BJ (cell line): ENCODE measurements around the gene PPP1R14D. TPM values are rescaled to one million over a fixed set of nuclear protein-coding genes. Genes with fewer than 3 reads are reported as not detected.

Experiments used
- CTCF ChIA-PET: fragments of 350-600 bp; formaldehyde crosslinking; extraction: SDS; loops from one replicate; lab custom pipeline; 2021; ENCODE audit warnings: antibody characterized with exemption, inconsistent platforms; lab: Yijun Ruan, JAX
- POLR2A ChIA-PET: fragments of 300-600 bp; sonication (Branson Sonifier 250); formaldehyde crosslinking; extraction: SDS; loops from one replicate; lab custom pipeline; 2021; ENCODE audit warnings: antibody characterized with exemption; lab: Charles Lee
- DNase-seq: peaks from one replicate; pipeline ENCODE4 v3.0.0-alpha.2; 2011; ENCODE audit warnings: low read depth
- H3K27me3 ChIP-seq: 2 replicates; pipeline ENCODE4 v1.6.0; 2011; ENCODE audit warnings: low read length; ENCODE audit not compliant: control insufficient read depth, insufficient read depth
- H3K36me3 ChIP-seq: 2 replicates; pipeline ENCODE4 v1.5.1; 2011; ENCODE audit warnings: low read length; ENCODE audit not compliant: control insufficient read depth, insufficient read depth
- H3K4me3 ChIP-seq: 2 replicates; pipeline ENCODE4 v1.5.1; 2011; ENCODE audit warnings: low read depth, mild to moderate bottlenecking, control low read depth, low read length
- CTCF ChIP-seq: IDR thresholded peaks from 2 replicates; pipeline ENCODE4 v1.5.1; 2011; ENCODE audit warnings: low read depth, mild to moderate bottlenecking, control low read depth, inconsistent platforms, low read length, moderate library complexity; ENCODE audit not compliant: insufficient read depth
- polyA minus RNA-seq: library from RNA; depleted of rRNA, polyadenylated mRNA; stranded (reverse); fragments of >200 nt; gene quantifications from 2 replicates; pipeline ENCODE4 v1.2.3, GENCODE V29; 2011; rRNA and poly(A)+ RNA removed
- polyA plus RNA-seq: library from polyadenylated mRNA; depleted of rRNA; stranded (reverse); fragments of >200 nt; gene quantifications from 2 replicates; pipeline ENCODE4 v1.2.3, GENCODE V29; 2011; rRNA removed

The PPP1R14D gene
- not detected in 2 replicates for polyA plus RNA-seq
- not detected in 2 replicates for polyA minus RNA-seq

- no peak within 1 kb of the TSS for H3K4me3 ChIP-seq
- ChIA-PET CTCF (interaction anchor here (0.8 to 1.4 kb wide), 3 partner anchors 9 to 13 kb away, joined by 3 to 5 read pairs (median 4); no protein-coding TSS in a partner anchor), POLR2A (no interaction called here)
- peaks cover 2% of the 10 kb centered on the region for H3K27me3 ChIP-seq
- H3K36me3 ChIP-seq, result no peaks in the 10 kb centered on the region
- TF ChIP-seq CTCF, result no peak
- no peak for DNase-seq
These were observed at the start of gene PPP1R14D for GRCh38 chr15:40828447-40829036. Gene PPP1R14D (minus strand): TSS chr15:40828708. CDS start chr15:40828641, 67 bp downstream.

- ChIA-PET POLR2A (no interaction called here), CTCF (interaction anchor here (4.9 to 8.0 kb wide), 2 partner anchors 14 to 19 kb away, joined by 33 to 71 read pairs; no protein-coding TSS in a partner anchor)
- DNase-seq, result no peak
- peaks cover under 1% of the 10 kb centered on the region for H3K27me3 ChIP-seq
- TF ChIP-seq CTCF, result no peak
- no peak overlapping the region for H3K4me3 ChIP-seq
- no peaks in the 10 kb centered on the region for H3K36me3 ChIP-seq
These were observed 49.2 kb upstream of the PPP1R14D start for GRCh38 chr15:40877694-40878093.

- POLR2A ChIA-PET, result no interaction called here
These were observed 47.7 kb upstream of the PPP1R14D start for GRCh38 chr15:40875991-40876730.

GRCh38 chr15:40873694-40874561 is 45.4 kb upstream of the PPP1R14D start, which contains the start of gene RHOV:
Gene RHOV (minus strand): TSS chr15:40874234. CDS start chr15:40874139, 95 bp downstream.
- no peak for DNase-seq
- H3K36me3 ChIP-seq, result no peaks in the 10 kb centered on the region
- CTCF ChIA-PET, result interaction anchor here (1.0 to 5.7 kb wide), 4 partner anchors 8 to 30 kb away, joined by 5 to 34 read pairs (median 13); partner anchors contain the start of gene VPS18
- POLR2A ChIA-PET, result interaction anchor here (0.6 to 1.0 kb wide), 2 partner anchors 41 to 534 kb away, joined by 3 to 9 read pairs; no protein-coding TSS in a partner anchor
- H3K4me3 ChIP-seq, result peak within 1 kb of the TSS; percentile 46
- peaks cover 8% of the 10 kb centered on the region for H3K27me3 ChIP-seq
- peak; percentile 35; the same call in 1 of the 2 replicates for TF ChIP-seq CTCF

More at GRCh38 chr15:40875991-40876730, 47.7 kb upstream of the PPP1R14D start:
- CTCF ChIA-PET, result interaction anchor here (0.6 to 8.0 kb wide), 6 partner anchors 8 to 353 kb away, joined by 3 to 71 read pairs (median 4); no protein-coding TSS in a partner anchor
- no peak for TF ChIP-seq CTCF
- H3K36me3 ChIP-seq, result no peaks in the 10 kb centered on the region
- H3K27me3 ChIP-seq, result peaks cover 6% of the 10 kb centered on the region
- H3K4me3 ChIP-seq, result no peak overlapping the region
- no peak for DNase-seq
